Measurements from ENCODE around the gene LSR. TPM values are rescaled to one million over a fixed set of nuclear protein-coding genes. Genes with fewer than 3 reads are reported as not detected.

LSR gene
- total and polyA plus RNA-seq, 2 experiments from 2014 or later: 116 to 212 TPM

DNA sequence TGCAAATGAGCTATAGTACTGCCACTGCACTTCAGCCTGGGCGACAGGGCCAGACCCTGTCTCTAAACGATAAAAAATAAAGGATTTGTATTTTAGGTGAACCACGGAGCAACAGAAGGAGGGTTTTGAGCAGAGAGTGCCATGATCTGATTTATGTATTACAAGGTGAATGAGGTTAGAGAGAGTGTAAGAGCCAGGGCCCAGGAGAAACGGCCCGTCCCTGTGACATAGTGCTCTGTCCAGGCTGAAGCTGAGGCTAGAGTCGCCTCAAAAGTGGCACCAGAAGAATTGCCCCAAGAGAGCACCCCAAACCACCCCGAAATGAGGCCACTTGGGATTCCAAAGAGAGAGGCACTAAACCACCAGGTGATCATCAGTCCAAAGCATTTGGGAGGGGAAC, 60.1 kb downstream of the LSR start:
- H3F3A ChIP-seq (replicated peaks; ENCODE audit: low read depth): no peaks in the 10 kb centered on the region
- H3K4me2 ChIP-seq: no peak overlapping the region
- no peaks in the 10 kb centered on the region for H4K20me1 ChIP-seq (replicated peaks; ENCODE audit: insufficient read depth)
- no peaks in the 10 kb centered on the region for H3K36me3 ChIP-seq (ENCODE audit: insufficient read depth)
- H3K9me2 ChIP-seq (ENCODE audit: insufficient read depth): no peaks in the 10 kb centered on the region
- H3K79me2 ChIP-seq (replicated peaks; ENCODE audit: insufficient read depth): no peaks in the 10 kb centered on the region
- Mint-ChIP-seq H3K4me1 (peaks cover 3% of the 10 kb centered on the region), H3K27me3 (ENCODE audit: insufficient read depth, low read depth, poor library complexity) (peaks cover 8% of the 10 kb centered on the region), H3K9me3 (no peaks in the 10 kb centered on the region; the same call in 2 of the 3 replicates), H3K27ac (no peak overlapping the region), H3K36me3 (ENCODE audit: low read depth) (no peaks in the 10 kb centered on the region), H3K4me3 (no peak overlapping the region)
- ATAC-seq: no peak
- no peaks in the 10 kb centered on the region for H3K4me1 ChIP-seq (ENCODE audit: insufficient read depth)
- no peak overlapping the region for H2AFZ ChIP-seq
- DNase-seq (ENCODE audit: low spot score): no peak
- TF ChIP-seq EZH2 (IDR thresholded peaks at IDR 0.05; ENCODE audit: low read depth, unreplicated experiment) (no peak), STAT1 (IDR thresholded peaks at IDR 0.05; ENCODE audit: unreplicated experiment) (no peak), JUNB (IDR thresholded peaks at IDR 0.05; ENCODE audit: unreplicated experiment) (no peak), CREB1 (CRISPR knock-in tag; IDR thresholded peaks at IDR 0.05; ENCODE audit: low read depth) (no peak)
- H3K4me3 ChIP-seq: no peak overlapping the region
- H3K27ac ChIP-seq (ENCODE audit: low read depth): no peak overlapping the region
- H3K27me3 ChIP-seq (ENCODE audit: insufficient read depth): no peaks in the 10 kb centered on the region

DNA sequence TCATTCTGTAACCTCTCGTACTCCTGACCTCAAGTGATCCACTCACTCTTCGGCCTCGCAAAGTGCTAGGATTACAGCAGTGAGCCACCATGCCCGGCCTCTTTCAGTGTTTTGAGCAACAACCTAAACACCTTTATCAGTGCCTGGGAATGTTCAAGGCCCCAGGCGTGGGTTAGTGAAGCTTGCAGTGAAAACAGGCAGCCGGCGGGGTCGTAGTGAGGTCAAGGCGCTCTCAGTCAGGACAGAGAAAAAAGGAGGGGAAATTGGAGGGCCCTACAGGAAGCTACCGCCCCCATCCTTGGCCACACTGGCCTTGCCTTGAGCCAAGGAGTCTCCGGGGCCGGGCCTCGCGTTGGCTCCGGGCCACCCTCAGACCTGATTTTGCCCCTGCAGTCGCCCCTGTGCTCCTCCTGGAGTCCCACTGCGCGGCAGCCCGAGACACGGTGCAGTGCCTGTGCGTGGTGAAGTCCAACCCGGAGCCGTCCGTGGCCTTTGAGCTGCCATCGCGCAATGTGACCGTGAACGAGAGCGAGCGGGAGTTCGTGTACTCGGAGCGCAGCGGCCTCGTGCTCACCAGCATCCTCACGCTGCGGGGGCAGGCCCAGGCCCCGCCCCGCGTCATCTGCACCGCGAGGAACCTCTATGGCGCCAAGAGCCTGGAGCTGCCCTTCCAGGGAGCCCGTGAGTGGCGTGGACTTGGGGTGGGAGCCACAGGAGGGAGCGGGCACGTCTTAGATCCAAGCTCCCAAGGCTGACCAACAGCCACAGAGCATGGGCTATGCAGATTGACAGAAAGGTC, 60.9 kb downstream of the LSR start:
- H2AFZ ChIP-seq: no peak overlapping the region
- no peak overlapping the region for H3K4me3 Mint-ChIP-seq
- no peak overlapping the region; the same call in 1 of the 2 replicates for H3K27ac Mint-ChIP-seq

More for the DNA sequence above, 60.9 kb downstream of the LSR start:
- Mint-ChIP-seq H3K4me1 (no peaks in the 10 kb centered on the region; the same call in 2 of the 3 replicates), H3K27me3 (ENCODE audit: insufficient read depth, low read depth, poor library complexity) (peaks cover 6% of the 10 kb centered on the region), H3K9me3 (no peaks in the 10 kb centered on the region; the same call in 2 of the 3 replicates), H3K36me3 (ENCODE audit: low read depth) (no peaks in the 10 kb centered on the region)
- TF ChIP-seq POLR2AphosphoS5 (IDR thresholded peaks at IDR 0.05; ENCODE audit: low read depth): no peak
- TF ChIP-seq, protein P1, sequence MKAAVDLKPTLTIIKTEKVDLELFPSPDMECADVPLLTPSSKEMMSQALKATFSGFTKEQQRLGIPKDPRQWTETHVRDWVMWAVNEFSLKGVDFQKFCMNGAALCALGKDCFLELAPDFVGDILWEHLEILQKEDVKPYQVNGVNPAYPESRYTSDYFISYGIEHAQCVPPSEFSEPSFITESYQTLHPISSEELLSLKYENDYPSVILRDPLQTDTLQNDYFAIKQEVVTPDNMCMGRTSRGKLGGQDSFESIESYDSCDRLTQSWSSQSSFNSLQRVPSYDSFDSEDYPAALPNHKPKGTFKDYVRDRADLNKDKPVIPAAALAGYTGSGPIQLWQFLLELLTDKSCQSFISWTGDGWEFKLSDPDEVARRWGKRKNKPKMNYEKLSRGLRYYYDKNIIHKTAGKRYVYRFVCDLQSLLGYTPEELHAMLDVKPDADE (IDR thresholded peaks at IDR 0.05): no peak
- no peak for TF ChIP-seq REST (IDR thresholded peaks at IDR 0.05; ENCODE audit: unreplicated experiment)
- TF ChIP-seq CTCF (conservative IDR thresholded peaks at IDR 0.05; ENCODE audit: low read depth in 2 of 2): no peak
- TF ChIP-seq CREB1 (CRISPR knock-in tag; IDR thresholded peaks at IDR 0.05; ENCODE audit: low read depth): no peak
- Histone ChIP-seq H4K20me1 (replicated peaks; ENCODE audit: insufficient read depth) (no peaks in the 10 kb centered on the region), H3K9me2 (ENCODE audit: insufficient read depth) (no peaks in the 10 kb centered on the region), H3K4me2 (no peak overlapping the region), H3K4me1 (ENCODE audit: insufficient read depth) (no peaks in the 10 kb centered on the region), H3K27me3 (ENCODE audit: insufficient read depth) (no peaks in the 10 kb centered on the region), H3K79me2 (replicated peaks; ENCODE audit: insufficient read depth) (no peaks in the 10 kb centered on the region), H3K4me3 (no peak overlapping the region), H3F3A (replicated peaks; ENCODE audit: low read depth) (no peaks in the 10 kb centered on the region), H3K36me3 (ENCODE audit: insufficient read depth) (no peaks in the 10 kb centered on the region), H3K27ac (ENCODE audit: low read depth) (no peak overlapping the region)
- ATAC-seq: no peak; the same call in 2 of the 3 replicates
- DNase-seq (ENCODE audit: low spot score): no peak
